Adipose tissue (tissue), 3 donors: Measurements from ENCODE around the gene TSHZ1. TPM values are rescaled to one million over a fixed set of nuclear protein-coding genes. Genes with fewer than 3 reads are reported as not detected.

Experiments
- polyA plus RNA-seq, 3 donors: library from polyadenylated mRNA; stranded (reverse); fragments of 200-250 nt; gene quantifications; one replicate each; pipeline ENCODE4 v1.2.3, GENCODE V29; 2013
- donor health status: healthy with polysubstance abuse.
- donor health status: Bipolar disorder and iron deficiency.
- donor health status: healthy.

The TSHZ1 gene
- polyA plus RNA-seq, 3 donors, result 4.8 to 8.6 (median 8.4) TPM

Other genes starting within 250 kb of the TSHZ1 start
- 10 to 100 TPM in 2 of 3 donors, 1 to 10 TPM in 1; 9.7 to 15.7 (median 10.8) TPM for gene PTGR3, start 1.7 kb upstream of the TSHZ1 start, polyA plus RNA-seq
- gene SMIM21, start 216.9 kb downstream of the TSHZ1 start, polyA plus RNA-seq, result not detected